BJ (cell line): ENCODE results near the gene ABAT. TPM values are rescaled to one million over a fixed set of nuclear protein-coding genes. Genes with fewer than 3 reads are reported as not detected.

Source experiments
- CTCF ChIA-PET: fragments of 350-600 bp; formaldehyde crosslinking; extraction: SDS; loops from one replicate; lab custom pipeline; 2021; ENCODE audit warnings: antibody characterized with exemption, inconsistent platforms; lab: Yijun Ruan, JAX
- POLR2A ChIA-PET: fragments of 300-600 bp; sonication (Branson Sonifier 250); formaldehyde crosslinking; extraction: SDS; loops from one replicate; lab custom pipeline; 2021; ENCODE audit warnings: antibody characterized with exemption; lab: Charles Lee
- DNase-seq: peaks from one replicate; pipeline ENCODE4 v3.0.0-alpha.2; 2011; ENCODE audit warnings: low read depth
- H3K27me3 ChIP-seq: 2 replicates; pipeline ENCODE4 v1.6.0; 2011; ENCODE audit warnings: low read length; ENCODE audit not compliant: control insufficient read depth, insufficient read depth
- H3K36me3 ChIP-seq: 2 replicates; pipeline ENCODE4 v1.5.1; 2011; ENCODE audit warnings: low read length; ENCODE audit not compliant: control insufficient read depth, insufficient read depth
- H3K4me3 ChIP-seq: 2 replicates; pipeline ENCODE4 v1.5.1; 2011; ENCODE audit warnings: low read depth, mild to moderate bottlenecking, control low read depth, low read length
- CTCF ChIP-seq: IDR thresholded peaks from 2 replicates; pipeline ENCODE4 v1.5.1; 2011; ENCODE audit warnings: low read depth, mild to moderate bottlenecking, control low read depth, inconsistent platforms, low read length, moderate library complexity; ENCODE audit not compliant: insufficient read depth
- polyA plus RNA-seq: library from polyadenylated mRNA; depleted of rRNA; stranded (reverse); fragments of >200 nt; gene quantifications from 2 replicates; pipeline ENCODE4 v1.2.3, GENCODE V29; 2011

The ABAT gene
- polyA plus RNA-seq, 1 experiment, result 3.5 TPM

- no peak for TF ChIP-seq CTCF
- Histone ChIP-seq H3K27me3 (no peaks in the 10 kb centered on the region), H3K4me3 (no peak overlapping the region), H3K36me3 (peaks cover 15% of the 10 kb centered on the region)
- CTCF ChIA-PET, result interaction anchor here (1.5 kb wide), 1 partner anchor 58 kb away, joined by 4 read pairs; no protein-coding TSS in a partner anchor
- no peak for DNase-seq
- POLR2A ChIA-PET, result no interaction called here
Measured at GRCh38 chr16:8822403-8822802, 148.0 kb downstream of the ABAT start.

- H3K27me3 ChIP-seq, result no peaks in the 10 kb centered on the region
- no peak overlapping the region for H3K4me3 ChIP-seq
- TF ChIP-seq CTCF, result no peak
- ChIA-PET CTCF (no interaction called here), POLR2A (no interaction called here)
- DNase-seq, result no peak
- peaks cover 12% of the 10 kb centered on the region for H3K36me3 ChIP-seq
Measured at GRCh38 chr16:8826278-8826879, 152.0 kb downstream of the ABAT start.

DNA sequence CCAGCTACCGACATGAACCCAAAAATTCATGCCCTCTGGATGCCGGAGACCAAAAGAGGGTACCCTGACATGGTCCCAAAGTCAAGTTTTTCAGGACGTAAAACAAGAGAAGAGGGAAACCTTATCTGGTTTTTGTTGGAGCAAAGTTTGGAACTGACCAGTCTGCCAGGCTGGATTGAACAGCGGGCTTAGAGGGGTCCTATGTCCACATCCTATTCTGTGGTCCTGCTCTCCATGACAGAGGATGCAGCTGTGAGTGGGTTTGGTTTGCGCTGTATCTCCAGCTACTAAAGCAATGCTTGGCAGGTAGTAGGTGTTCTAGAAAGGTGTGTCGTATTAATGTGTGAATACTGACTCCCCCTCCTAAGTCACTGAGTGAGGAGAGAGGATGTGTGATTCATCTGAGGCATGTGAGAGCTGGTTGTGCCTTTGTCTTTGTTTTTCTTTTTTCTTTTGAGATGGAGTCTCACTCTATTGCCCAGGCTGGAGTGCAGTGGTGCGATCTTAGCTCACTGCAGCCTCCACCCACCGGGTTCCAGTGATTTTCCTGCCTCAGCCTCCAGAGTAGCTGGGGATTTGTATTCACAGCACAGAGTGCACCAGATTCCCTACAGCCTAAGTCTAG, 154.2 kb downstream of the ABAT start:
- Histone ChIP-seq H3K27me3 (no peaks in the 10 kb centered on the region), H3K36me3 (peaks cover 20% of the 10 kb centered on the region), H3K4me3 (no peak overlapping the region)
- TF ChIP-seq CTCF, result no peak
- ChIA-PET POLR2A (no interaction called here), CTCF (no interaction called here)
- DNase-seq, result no peak

DNA sequence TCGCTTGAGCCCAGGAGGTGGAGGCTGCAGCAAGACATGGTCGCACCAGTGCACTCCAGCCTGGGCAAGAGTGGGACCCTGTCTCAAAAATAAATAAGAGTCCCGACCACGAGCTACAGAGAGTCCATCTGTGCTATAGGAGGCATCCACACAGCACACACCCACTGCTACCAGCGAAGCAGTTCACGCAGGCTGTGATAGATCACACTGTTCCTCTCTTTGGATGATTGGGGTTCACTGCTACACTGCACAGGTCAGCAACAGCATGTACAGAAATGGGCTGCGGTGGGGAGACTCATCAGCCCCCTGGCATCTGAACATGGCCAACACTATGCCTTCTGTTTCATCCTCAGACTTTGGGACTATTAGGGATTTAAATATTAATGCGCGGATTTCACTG, 157.0 kb downstream of the ABAT start:
- no peak for TF ChIP-seq CTCF
- H3K36me3 ChIP-seq, result peaks cover 20% of the 10 kb centered on the region
- CTCF ChIA-PET, result interaction anchor here (0.9 kb wide), 1 partner anchor 49 kb away, joined by 3 read pairs; no protein-coding TSS in a partner anchor
- H3K4me3 ChIP-seq, result no peak overlapping the region
- POLR2A ChIA-PET, result no interaction called here
- H3K27me3 ChIP-seq, result no peaks in the 10 kb centered on the region
- no peak for DNase-seq

DNA sequence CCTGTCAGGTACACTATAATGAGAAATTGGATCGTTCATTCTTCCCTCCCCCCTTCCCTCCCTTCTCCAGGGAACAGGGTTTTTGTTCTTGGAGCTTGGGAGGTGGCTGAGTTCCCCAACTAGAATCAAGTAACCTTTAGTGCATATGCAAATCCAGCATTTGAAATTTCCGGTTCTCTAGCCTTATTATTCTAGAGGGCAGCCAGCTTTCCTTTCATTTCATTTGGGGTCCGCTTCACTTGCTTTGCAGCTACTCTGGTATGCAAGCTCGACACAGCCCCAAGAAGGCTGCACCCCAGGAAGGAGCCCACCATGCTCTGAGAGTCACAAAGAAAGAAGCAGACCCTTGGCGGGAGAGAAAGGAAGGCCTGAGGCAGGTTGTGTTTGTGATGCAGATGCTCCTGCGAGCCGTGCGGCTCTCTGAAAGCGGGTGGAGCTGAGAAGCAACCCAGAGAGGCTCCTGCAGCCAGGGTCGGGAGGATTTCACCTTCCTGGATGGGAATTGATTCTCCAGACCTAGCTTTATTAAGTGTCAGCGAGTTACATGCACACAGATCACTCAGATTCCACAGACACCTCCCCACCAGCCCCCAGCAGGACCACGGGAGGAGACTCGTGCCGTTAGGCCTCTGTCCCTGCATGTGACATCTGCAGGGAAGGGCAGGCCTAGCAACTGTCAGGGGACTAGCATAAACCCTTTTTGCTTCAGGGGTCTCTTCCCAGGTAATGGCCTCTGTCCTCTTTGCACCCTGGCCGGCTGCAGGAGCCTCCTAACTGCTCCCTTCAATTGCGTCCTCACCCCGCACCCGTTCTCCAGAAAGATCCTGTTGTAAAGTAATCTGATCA, 157.7 kb downstream of the ABAT start:
- H3K4me3 ChIP-seq, result no peak overlapping the region
- ChIA-PET POLR2A (no interaction called here), CTCF (interaction anchor here (0.9 kb wide), 1 partner anchor 48 kb away, joined by 3 read pairs; no protein-coding TSS in a partner anchor)
- no peaks in the 10 kb centered on the region for H3K27me3 ChIP-seq
- peaks cover 20% of the 10 kb centered on the region for H3K36me3 ChIP-seq
- no peak for TF ChIP-seq CTCF
- DNase-seq, result no peak
